SKM-1 (cell line): Measurements from ENCODE around the gene GSG1L.

Experiments
- DNase-seq: peaks from one replicate; lab custom pipeline; 2025; ENCODE audit not compliant: unreplicated experiment; lab: John Stamatoyannopoulos, UW

The GSG1L gene

DNA sequence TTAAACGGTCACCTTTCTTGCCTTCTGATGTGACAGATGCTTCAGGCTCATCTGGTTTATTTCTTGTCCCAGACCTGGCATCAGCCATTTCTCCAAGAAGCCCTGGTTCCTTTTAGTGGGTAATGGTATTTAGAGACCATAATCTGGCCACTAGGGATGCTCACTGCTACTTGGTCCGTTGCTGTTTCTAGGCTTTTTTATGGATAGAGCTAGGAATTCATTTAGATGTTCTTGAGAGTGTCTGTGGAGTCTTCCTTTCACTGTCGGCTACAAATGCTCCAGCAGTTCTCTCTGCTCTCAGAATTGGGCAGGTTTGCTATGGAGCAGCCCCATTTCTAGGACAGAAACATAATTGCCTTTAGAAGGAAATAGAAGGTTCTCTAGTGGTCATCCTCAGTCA, 299.1 kb downstream of the GSG1L start:
- no peak for DNase-seq

DNA sequence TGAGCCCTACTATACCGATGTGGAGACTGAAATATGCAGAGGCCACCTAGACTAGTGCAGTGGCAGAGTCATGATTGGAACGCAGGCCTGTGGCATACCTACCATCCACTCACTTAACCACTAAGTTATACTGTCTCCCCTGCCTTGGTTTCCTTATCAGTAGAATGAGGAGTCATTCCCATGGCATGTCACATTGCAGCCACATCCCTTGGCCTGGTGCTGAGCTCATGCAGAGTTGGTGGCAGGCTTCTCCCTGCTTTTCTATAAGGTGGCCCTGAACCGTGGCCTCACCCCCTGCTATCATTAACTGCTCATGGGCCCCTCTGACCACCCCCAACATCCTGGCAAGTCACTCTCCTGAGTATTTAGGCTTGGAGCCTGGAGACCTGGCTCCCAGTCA, 301.1 kb downstream of the GSG1L start:
- DNase-seq: no peak

- DNase-seq: peak; percentile 22
These were observed 301.7 kb downstream of the GSG1L start for GRCh38 chr16:27761816-27762215.

DNA sequence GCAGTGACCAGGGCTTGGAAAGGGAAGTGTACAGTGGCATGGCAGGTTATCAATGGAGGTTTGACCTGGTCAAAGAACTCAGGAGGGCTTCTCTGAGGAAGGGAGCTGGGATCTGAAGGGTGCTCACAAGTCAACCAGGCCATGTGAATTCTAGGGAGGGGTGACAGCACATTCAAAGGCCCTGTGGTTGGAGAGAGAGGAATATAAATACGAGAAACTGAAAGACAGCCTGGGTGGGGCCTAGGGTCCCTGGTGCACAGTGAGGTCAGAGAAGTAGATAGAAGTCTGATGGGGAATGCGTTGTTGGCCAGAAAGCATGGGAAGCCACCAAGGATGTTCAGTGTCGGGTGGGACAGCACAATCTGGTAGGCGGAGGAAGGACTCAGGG, 302.7 kb downstream of the GSG1L start:
- no peak for DNase-seq

DNA sequence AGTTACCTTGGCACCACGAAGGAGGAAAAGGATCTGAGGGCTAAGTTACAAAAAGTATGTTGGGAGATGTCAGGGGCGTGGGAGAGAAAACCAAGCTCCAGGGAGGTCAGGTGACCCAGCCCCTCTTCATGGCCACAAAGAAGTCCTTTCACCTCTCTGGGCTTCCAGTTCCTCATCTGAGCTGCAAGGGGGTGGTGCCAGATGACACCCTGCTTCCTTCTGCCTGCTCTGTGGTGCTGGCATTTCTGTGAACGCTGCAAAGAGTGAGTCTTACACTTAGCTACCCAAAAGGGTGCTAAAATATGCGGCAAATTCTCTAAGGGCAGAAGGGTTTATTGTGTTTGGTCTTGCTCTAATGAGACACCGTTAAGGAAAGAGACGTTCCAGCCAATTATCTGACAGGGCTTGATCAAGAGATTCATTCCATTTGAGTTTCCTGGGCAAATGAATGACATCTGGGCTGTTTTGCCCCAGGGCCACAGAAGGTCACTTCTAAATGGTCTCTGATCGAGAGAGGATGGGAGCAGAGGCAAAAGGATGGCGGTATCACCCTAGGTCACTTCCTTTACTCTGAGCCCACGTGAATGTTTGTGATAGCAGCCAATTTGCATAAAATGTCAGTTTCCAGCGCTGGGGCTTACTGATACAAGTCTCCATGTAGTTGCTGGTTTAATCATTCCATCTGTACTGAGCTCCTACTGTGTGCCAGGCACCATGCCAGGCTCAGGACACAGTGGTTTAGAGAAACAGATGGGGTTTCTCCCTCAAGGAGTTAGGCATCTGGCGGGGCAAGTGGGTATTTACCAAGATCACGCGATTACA, 303.3 kb downstream of the GSG1L start:
- DNase-seq: peak; percentile 75

GRCh38 chr16:27759301-27759871, 304.1 kb downstream of the GSG1L start:
- DNase-seq: no peak

- DNase-seq: no peak
These were observed 305.0 kb downstream of the GSG1L start for GRCh38 chr16:27758544-27758943.

GRCh38 chr16:27756206-27756970, 307.1 kb downstream of the GSG1L start:
- DNase-seq: no peak

DNA sequence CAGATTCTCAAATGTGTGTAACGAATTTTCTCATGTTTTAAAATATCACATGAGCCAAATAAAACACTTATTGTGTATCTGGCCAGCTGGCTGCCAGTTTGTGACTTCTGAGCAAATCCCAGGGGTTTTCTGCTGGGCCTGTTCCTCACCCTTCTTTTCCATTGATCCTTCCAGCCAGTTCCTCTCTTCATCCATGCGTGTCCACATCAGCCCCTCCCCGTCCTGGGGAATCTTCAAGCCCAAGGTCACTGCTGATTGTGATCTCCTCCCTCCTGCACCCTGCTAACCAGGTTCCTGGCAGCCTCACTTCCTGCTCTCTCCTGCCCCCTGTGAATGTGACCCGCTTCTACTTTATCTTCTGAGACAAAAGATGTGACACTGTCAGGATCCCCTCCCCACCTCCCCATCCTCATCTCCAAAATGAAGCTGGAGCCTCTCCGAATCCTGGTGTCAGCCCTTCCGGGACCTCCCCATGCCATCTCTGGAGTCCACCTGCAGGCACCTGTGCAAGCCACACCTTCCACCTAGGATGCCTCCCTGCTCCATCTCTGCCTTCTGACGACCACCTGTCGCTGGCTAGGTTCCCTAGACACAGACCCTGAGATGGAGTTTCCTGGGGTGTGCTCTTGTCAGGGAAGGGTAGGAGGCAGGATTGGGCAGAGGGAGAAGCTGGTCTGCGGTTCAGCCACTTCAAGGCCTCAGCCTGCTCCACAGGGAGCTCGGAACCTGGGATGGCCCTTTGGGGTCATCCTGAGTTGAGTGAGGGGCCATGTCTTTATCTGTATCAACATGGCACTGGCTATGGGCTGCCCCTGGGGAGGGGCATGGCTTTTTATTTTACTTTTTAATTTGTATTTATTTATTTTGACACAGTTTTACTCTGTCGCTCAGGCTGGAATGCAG, 308.5 kb downstream of the GSG1L start:
- no peak for DNase-seq

GRCh38 chr16:27753563-27753962, 310.0 kb downstream of the GSG1L start:
- no peak for DNase-seq

DNA sequence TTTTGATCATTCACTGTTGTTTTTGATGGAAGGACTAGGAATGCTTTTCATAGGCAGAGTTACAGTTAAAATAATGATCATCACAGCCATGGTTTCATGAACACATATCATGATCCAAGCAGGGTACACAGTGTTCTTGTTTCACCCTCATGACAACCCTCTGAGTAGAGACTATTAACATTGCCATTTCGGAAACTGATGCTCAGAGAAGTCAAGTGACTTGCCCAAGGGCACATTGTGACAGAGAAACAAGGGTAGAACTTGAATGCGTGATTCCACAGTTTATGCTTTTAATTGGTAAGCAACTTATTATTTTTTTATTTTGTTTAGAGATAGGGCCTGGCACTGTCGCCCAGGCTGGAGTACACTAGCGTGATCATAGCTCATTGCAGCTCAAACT, 311.3 kb downstream of the GSG1L start:
- DNase-seq: no peak

GRCh38 chr16:27751676-27752075, 311.8 kb downstream of the GSG1L start:
- no peak for DNase-seq

DNA sequence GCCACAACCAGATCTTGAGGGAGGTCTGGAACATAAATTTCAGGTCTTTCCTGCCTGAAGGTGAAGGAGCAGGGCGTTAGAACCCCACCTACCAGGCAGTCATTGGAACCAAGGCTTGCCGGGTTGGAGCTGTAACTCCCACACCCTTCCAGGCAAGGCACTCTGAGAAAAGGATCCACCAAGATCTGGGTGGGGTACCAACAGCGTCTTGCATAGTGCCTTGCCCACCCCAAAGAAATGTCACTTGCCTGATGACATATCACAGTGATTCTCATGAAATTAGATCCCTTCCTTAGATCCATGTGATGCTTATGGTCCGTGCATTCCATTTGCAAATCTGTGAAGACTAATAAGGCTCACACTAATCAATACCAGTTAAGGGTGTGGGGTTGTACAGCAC, 312.3 kb downstream of the GSG1L start:
- no peak for DNase-seq

GRCh38 chr16:27749946-27750345, 313.6 kb downstream of the GSG1L start:
- DNase-seq: no peak

DNA sequence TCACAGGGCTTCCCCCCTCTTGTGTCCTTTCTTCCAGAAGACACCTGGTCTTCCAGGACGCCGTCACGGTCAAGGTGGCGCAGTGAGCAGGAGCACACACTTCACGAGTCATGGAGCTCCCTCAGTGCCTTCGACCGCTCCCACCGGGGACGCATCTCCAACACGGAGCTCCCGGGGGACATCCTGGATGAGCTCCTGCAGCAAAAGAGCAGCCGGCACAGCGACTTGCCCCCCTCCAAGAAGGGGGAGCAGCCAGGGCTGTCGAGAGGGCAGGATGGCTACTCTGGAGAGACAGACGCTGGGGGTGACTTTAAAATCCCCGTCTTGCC, 314.0 kb downstream of the GSG1L start:
- DNase-seq: no peak

DNA sequence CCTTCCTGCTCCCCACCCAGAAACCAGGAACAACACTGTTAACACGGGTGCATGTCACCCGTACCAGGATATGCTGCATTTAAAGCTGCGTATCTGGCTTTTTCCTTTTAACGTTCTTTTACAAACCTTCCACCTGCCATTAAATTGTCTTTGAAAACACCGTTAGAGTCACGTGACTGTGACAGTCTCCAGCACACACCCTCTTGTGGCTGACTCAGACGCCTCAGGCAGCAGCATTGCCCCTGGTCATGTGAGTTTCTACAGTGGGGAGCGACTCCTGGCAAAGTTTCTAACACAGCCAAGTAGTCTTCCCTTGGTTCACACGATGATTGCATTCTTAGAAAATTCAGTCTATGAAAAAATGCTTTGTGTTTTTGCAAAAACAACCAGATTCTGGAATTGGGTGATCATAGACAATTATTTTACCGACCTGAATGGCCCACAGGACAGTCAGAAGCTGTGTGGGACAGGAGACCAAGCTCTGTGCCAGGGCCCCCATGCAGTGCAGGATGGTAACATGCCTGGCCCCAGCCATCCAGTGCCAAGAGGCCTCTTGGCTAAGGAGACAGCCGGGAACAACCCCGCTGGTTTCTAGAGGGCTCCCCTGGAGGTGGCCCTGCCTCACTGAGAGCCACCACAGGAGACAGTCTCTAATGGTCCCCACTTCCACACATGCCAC, 314.5 kb downstream of the GSG1L start:
- no peak for DNase-seq

DNA sequence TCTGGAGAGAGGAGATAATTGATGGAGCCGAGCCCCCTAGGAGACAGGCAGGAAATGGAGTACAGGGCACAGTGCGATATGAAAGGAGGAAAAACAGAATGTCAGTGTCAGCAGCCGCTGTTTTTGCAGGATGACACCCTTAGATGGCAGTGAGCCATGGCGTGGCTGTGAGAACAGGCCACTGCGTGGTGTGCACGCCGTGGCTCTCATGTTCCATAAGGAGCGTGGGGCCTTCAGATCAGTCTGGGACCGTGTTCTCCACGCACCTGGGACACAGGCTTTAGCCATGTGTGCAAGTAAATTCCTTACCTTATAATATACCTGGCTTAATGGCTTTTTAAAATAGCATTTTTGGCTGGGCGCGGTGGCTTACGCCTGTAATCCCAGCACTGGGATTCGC, 315.6 kb downstream of the GSG1L start:
- no peak for DNase-seq

DNA sequence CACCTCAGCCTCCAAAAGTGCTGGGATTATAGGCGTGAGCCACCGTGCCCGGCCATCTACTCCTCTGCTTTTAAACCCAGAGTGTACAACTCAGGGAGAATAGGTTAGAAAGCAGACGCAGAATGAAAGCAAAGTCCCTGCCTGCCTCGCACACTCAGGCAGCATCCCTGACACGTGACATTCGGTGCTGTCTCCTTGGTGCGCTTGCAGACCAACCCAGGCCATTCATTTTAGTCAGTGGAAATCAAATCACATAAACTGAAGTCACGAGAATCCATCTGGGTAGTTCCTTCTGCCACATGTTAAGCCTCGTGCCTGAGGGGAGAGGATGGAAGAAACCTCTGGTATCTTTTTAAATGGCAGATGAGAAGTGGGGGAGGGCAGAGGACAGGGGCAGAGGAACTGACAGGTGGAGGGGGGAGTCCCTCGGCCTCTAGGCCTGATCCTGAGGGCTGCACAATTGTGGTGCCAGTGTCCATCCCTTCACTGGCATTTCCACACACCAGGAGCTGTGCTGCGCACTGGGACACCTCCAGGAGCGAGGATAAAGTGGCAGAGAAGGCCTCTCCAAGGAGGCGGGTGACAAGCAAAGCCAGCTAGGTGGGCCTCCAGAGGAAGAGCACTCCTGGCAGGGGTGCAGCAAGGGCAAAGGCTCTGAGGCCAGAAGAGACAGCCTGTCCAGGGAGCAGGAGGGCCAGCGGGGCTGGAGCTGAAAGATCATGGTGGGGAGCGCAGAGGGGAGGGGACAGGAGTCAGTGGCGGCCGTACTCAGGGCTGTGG, 317.2 kb downstream of the GSG1L start:
- DNase-seq: no peak

DNA sequence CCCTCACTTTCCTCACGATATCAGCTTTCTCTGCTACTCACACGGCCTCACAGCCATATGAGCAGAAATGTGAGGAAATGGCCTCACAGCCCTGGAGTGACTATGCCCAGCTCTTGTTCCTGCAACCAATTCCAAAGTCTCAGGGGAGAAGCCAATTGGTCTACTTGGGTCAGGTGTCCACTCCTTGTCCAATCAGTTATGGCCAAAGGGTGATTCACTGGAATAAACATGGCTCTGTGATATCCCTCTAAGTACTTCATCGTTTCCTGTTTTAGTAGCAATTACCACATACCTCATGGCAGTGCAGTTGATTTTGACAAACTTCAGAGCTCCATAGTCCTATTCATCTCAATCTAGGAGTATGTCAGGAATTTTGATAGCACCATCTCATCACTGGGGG, 318.2 kb downstream of the GSG1L start:
- no peak for DNase-seq

DNA sequence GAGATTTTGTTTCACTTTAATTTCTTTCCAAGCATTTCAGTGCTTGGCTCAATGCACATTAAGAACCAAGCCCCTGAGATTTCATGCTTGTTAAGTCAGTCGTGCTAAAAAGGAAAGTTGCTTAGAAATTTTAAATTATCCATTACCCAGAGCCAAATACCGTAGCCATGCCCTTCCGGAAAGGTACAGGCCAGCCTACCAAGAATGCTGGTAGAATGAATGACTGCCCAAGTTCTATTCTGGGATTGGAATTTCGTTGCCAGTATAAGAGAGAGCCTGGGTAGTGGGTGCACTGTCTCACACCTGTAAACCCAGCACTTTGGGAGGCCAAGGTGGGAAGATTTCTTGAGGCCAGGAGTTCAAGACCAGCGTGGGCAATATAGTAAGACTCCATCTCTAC, 319.6 kb downstream of the GSG1L start:
- DNase-seq: no peak
